Mesodermal cell (in vitro differentiated cells): ENCODE results near the gene TNFRSF21.
A peak's percentile ranks its signal among the peaks of the same experiment; 100 is the strongest.
"Not testable (repeated sequence)": the region's sequence is repeated elsewhere in the genome, so short reads cannot be mapped to it uniquely, and the experiment has no call there.

Experiments used
- H3K27ac ChIP-seq: 2 replicates; pipeline ENCODE4 v1.7.0; 2013; ENCODE audit warnings: mild to moderate bottlenecking, low read depth, low read length, moderate library complexity; ENCODE audit not compliant: severe bottlenecking
- H3K36me3 ChIP-seq: 2 replicates; pipeline ENCODE4 v1.7.1; 2013; ENCODE audit warnings: mild to moderate bottlenecking, low read length, moderate library complexity; ENCODE audit not compliant: control insufficient read depth, insufficient read depth
- H3K4me1 ChIP-seq: one replicate; pipeline ENCODE4 v1.7.1; 2013; ENCODE audit warnings: mild to moderate bottlenecking, low read length; ENCODE audit not compliant: insufficient read depth, control insufficient read depth, poor library complexity, severe bottlenecking
- H3K4me3 ChIP-seq: 2 replicates; pipeline ENCODE4 v1.7.0; 2013; ENCODE audit warnings: low read length, control low read depth, mild to moderate bottlenecking; ENCODE audit not compliant: insufficient read depth, poor library complexity, severe bottlenecking; ENCODE audit errors: extremely low read depth
- H3K9me3 ChIP-seq: 2 replicates; pipeline ENCODE4 v1.7.1; 2013; ENCODE audit warnings: mild to moderate bottlenecking, low read length, moderate library complexity; ENCODE audit not compliant: control insufficient read depth
- WGBS, 2 experiments: methylation state at CpG; one replicate each; pipeline ENCODE4 v1.1.5; 2013; ENCODE audit warnings: missing lambda C conversion rate in 2 of 2; ENCODE audit not compliant: insufficient coverage in 2 of 2; 5-methylcytosine and 5-hydroxymethylcytosine counted together

TNFRSF21 gene

GRCh38 chr6:47292027-47292426, 17.7 kb downstream of the TNFRSF21 start:
- Histone ChIP-seq H3K4me3 (no peak overlapping the region), H3K36me3 (peaks cover 40% of the 10 kb centered on the region), H3K27ac (no peak overlapping the region), H3K4me1 (peaks cover 27% of the 10 kb centered on the region), H3K9me3 (no peaks in the 10 kb centered on the region)
- WGBS, 2 experiments: 86 to 88% methylated on average over 2 to 3 of the region's 4 CpGs

GRCh38 chr6:47290124-47290834, 19.4 kb downstream of the TNFRSF21 start:
- Histone ChIP-seq H3K27ac (no peak overlapping the region), H3K4me1 (peaks cover 17% of the 10 kb centered on the region), H3K9me3 (no peaks in the 10 kb centered on the region), H3K4me3 (no peak overlapping the region), H3K36me3 (peaks cover 53% of the 10 kb centered on the region)
- WGBS, 2 experiments: 100% methylated on average over 1 of the region's 7 CpGs; no CpG with 5 or more reads in 1 of the 2 experiments

- peaks cover 10% of the 10 kb centered on the region for H3K4me1 ChIP-seq
- WGBS, 2 experiments: 89 to 100% methylated on average over 2 to 3 of the region's 7 CpGs
- H3K36me3 ChIP-seq: peaks cover 65% of the 10 kb centered on the region
- no peaks in the 10 kb centered on the region for H3K9me3 ChIP-seq
- no peak overlapping the region for H3K4me3 ChIP-seq
- peak overlapping the region; percentile 11 for H3K27ac ChIP-seq
These were observed 21.2 kb downstream of the TNFRSF21 start for GRCh38 chr6:47288267-47289090.

- H3K36me3 ChIP-seq: peaks cover 74% of the 10 kb centered on the region
- peaks cover 4% of the 10 kb centered on the region for H3K4me1 ChIP-seq
- WGBS, 2 experiments: 94 to 95% methylated on average over 7 of the region's 7 CpGs
- H3K27ac ChIP-seq: no peak overlapping the region
- H3K4me3 ChIP-seq: no peak overlapping the region
- H3K9me3 ChIP-seq: no peaks in the 10 kb centered on the region
These were observed 23.4 kb downstream of the TNFRSF21 start for GRCh38 chr6:47286301-47286700.

- Histone ChIP-seq H3K36me3 (peaks cover 79% of the 10 kb centered on the region), H3K4me1 (peaks cover 4% of the 10 kb centered on the region), H3K27ac (no peak overlapping the region), H3K4me3 (no peak overlapping the region), H3K9me3 (no peaks in the 10 kb centered on the region)
- WGBS, 2 experiments: 100% methylated on average over 5 of the region's 7 CpGs; no CpG with 5 or more reads in 1 of the 2 experiments
These were observed 25.7 kb downstream of the TNFRSF21 start for GRCh38 chr6:47283993-47284392.

GRCh38 chr6:47278545-47278944, 31.2 kb downstream of the TNFRSF21 start:
- peaks cover 85% of the 10 kb centered on the region for H3K36me3 ChIP-seq
- H3K27ac ChIP-seq: no peak overlapping the region
- WGBS, 2 experiments: 97 to 100% methylated on average over 2 of the region's 3 CpGs
- H3K9me3 ChIP-seq: no peaks in the 10 kb centered on the region
- H3K4me3 ChIP-seq: no peak overlapping the region
- H3K4me1 ChIP-seq: no peaks in the 10 kb centered on the region

GRCh38 chr6:47277702-47278101, 32.0 kb downstream of the TNFRSF21 start:
- Histone ChIP-seq H3K9me3 (no peaks in the 10 kb centered on the region), H3K4me1 (no peaks in the 10 kb centered on the region), H3K36me3 (peaks cover 79% of the 10 kb centered on the region), H3K4me3 (no peak overlapping the region), H3K27ac (no peak overlapping the region)
- WGBS, 2 experiments: 85 to 86% methylated on average over 2 to 4 of the region's 4 CpGs

GRCh38 chr6:47276377-47276776, 33.3 kb downstream of the TNFRSF21 start:
- Histone ChIP-seq H3K9me3 (no peaks in the 10 kb centered on the region), H3K36me3 (peaks cover 67% of the 10 kb centered on the region), H3K27ac (no peak overlapping the region), H3K4me3 (no peak overlapping the region), H3K4me1 (no peaks in the 10 kb centered on the region)
- WGBS, 2 experiments: 94 to 100% methylated on average over 2 to 3 of the region's 3 CpGs

GRCh38 chr6:47275640-47276039, 34.1 kb downstream of the TNFRSF21 start:
- no peak overlapping the region for H3K4me3 ChIP-seq
- 91 to 100% methylated on average over 1 to 2 of the region's 2 CpGs for WGBS, 2 experiments
- no peaks in the 10 kb centered on the region for H3K4me1 ChIP-seq
- H3K9me3 ChIP-seq: no peaks in the 10 kb centered on the region
- H3K27ac ChIP-seq: no peak overlapping the region
- peaks cover 64% of the 10 kb centered on the region for H3K36me3 ChIP-seq

GRCh38 chr6:47275132-47275531, 34.6 kb downstream of the TNFRSF21 start:
- WGBS, 2 experiments: 95% methylated on average over 4 of the region's 5 CpGs; no CpG with 5 or more reads in 1 of the 2 experiments
- not testable (repeated sequence) for H3K27ac ChIP-seq, H3K4me3 ChIP-seq, H3K9me3 ChIP-seq, H3K4me1 ChIP-seq
- peaks cover 64% of the 10 kb centered on the region for H3K36me3 ChIP-seq
